GM10266 (cell line): ENCODE results near the gene SMYD3.

Experiments
- DNase-seq: peaks from one replicate; pipeline ENCODE4 v3.0.0; 2012; ENCODE audit errors: extremely low spot score
- CTCF ChIP-seq: IDR thresholded peaks from 2 replicates; pipeline ENCODE4 v1.5.1; 2012; ENCODE audit warnings: mild to moderate bottlenecking, low read depth; ENCODE audit not compliant: control insufficient read depth, insufficient read depth; ENCODE audit errors: missing control alignments

The SMYD3 gene

DNA sequence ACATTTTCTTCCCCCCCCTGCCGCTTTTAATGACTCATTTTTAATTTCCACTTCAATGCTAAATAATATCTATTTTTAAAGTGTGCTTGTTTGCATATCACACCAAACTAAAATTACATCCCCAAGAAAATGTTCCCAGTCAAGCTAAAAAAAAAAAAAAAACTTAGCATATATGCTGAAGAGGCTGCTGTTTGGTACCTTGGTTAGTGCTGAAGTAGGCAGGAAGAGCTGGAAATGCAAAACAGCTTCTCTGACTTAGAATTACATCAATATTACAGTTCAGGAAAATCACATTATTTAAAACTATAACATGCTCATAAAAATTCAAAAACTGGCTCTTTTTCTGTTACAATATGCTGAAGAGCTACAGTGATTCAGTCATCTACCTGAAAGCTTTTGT, 372.3 kb downstream of the SMYD3 start:
- DNase-seq = no peak
- no peak for TF ChIP-seq CTCF

DNA sequence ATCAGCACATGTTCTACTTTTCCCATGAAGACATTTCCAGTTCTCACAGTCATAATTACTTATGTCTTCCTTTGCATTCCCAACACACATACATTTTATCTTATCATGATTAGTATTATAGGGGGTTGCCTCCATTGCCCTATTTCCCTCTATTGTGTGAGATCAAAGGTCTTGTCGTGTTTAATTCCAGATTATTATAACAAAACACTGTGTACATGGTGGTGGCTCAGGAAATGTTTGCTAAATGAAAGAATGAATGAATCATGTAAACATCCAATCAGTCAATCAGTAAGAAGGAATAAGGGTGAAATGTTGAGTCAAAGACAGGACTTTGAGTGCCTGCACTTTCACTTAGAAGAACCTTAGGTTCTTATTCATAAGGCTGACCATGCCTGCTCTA, 376.0 kb downstream of the SMYD3 start:
- no peak for DNase-seq
- no peak for TF ChIP-seq CTCF

DNA sequence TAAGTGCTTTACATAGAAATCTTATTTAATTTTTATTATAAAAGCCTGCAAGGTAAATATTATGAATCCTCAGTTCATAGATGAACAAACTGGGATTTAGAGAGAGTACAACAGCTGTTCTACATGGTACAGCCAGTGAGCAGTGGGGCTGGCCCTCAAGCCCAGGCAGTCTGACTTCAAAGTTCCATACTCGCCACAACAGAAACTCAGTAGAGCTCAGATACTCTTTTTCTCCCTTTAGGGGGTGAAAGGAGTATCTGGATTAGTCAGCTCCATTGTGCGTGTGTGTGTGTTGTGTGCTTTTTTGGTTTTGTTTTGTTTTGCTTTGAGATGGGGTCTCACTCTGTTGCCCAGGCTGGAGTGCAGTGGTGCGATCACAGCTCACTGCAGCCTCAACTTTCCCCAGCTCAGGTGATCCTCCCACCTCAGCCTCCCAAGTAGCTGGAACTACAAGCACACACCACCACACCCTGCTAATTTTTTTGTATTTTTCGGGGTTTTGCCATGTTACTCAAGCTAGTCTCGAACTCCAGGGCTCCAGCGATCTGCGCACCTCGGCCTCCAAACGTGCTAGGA, 378.5 kb downstream of the SMYD3 start:
- TF ChIP-seq CTCF = no peak
- DNase-seq = peak; percentile 16

DNA sequence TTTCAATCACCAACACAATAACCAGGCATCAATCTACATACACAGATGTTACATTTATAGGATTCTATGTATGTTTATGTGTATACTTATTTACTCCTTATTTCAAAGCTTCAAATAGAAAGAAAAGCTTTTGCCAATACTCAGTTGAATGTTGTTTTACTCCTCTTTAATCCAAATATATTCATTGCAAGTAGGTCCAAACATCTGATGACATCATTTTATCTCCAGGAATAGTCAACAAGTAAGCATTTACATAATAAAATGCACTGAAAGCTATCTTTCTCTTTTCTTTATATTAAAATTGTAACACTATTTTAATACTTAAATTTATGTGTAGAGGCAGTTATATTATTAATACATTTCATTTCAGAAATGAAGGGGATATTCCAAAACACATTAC, 380.5 kb downstream of the SMYD3 start:
- no peak for TF ChIP-seq CTCF
- DNase-seq = no peak

GRCh38 chr1:246122071-246122470, 385.0 kb downstream of the SMYD3 start:
- TF ChIP-seq CTCF = no peak
- no peak for DNase-seq

- TF ChIP-seq CTCF = no peak
- DNase-seq = no peak
Observed at GRCh38 chr1:246121533-246121932, 385.5 kb downstream of the SMYD3 start.

DNA sequence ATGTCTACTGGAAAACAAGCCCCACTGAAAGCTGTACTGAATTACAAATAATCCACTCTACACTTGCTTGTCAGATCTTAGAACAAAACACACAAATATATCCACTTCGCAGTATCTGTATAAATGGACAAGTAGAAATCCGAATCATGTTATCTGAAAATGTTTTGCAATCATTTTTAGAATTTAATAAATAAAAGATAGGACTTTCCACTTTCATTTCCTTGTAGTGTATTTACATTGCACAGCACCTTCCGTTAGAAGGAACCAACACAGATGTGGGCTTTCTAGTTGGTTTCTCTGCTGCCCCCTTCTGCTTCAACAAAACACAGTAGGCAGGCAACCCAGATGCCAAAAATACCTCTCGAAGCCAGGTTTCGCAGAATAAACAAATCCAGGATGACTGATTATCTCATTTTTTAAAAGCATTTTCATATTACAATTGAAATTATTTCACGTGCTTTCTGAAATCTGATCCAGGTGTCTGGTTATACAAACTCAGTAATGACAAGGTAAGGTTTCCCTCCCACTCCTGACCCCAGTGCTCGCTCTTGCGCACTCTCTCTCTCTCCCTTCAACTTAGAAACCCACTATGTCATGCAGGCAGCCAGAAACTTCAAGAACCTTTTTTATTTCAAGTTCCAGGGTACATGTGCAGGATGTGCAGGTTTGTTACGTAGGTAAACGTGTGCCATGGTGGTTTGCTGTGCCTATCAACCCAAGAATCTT, 389.9 kb downstream of the SMYD3 start:
- TF ChIP-seq CTCF = peak; percentile 48
- DNase-seq = peak; percentile 47
